Mesenchymal stem cell (in vitro differentiated cells and primary cell): ENCODE results near the gene SPINDOC.

ENCODE experiments used
- DNase-seq: peaks from one replicate; pipeline ENCODE4 v3.0.0-alpha.2; 2013
- H2AFZ ChIP-seq: one replicate; pipeline ENCODE4 v1.6.1; 2013; ENCODE audit warnings: low read depth, mild to moderate bottlenecking, control low read depth, inconsistent platforms, low read length, moderate library complexity
- H2AK5ac ChIP-seq: 2 replicates; pipeline ENCODE4 v1.6.1; 2013; ENCODE audit warnings: low read length, moderate library complexity, mild to moderate bottlenecking, inconsistent platforms; ENCODE audit not compliant: severe bottlenecking
- H2BK120ac ChIP-seq: one replicate; pipeline ENCODE4 v1.6.1; 2013; ENCODE audit warnings: low read depth, mild to moderate bottlenecking, inconsistent platforms, low read length, moderate library complexity
- H2BK12ac ChIP-seq, 2 experiments: one replicate each; pipeline ENCODE4 v1.6.1; 2013; ENCODE audit warnings: inconsistent platforms in 2 of 2, low read length in 2 of 2, mild to moderate bottlenecking in 2 of 2, moderate library complexity in 2 of 2, control low read depth in 1 of 2
- H2BK15ac ChIP-seq: one replicate; pipeline ENCODE4 v1.6.1; 2013; ENCODE audit warnings: mild to moderate bottlenecking, low read depth, inconsistent platforms; ENCODE audit not compliant: poor library complexity, severe bottlenecking
- H2BK5ac ChIP-seq: 2 replicates; pipeline ENCODE4 v1.6.1; 2013; ENCODE audit warnings: low read depth, mild to moderate bottlenecking, low read length, control low read depth, inconsistent platforms; ENCODE audit not compliant: poor library complexity, severe bottlenecking
- H3K14ac ChIP-seq, 2 experiments: one replicate each; pipeline ENCODE4 v1.6.1; 2013; ENCODE audit warnings: inconsistent platforms in 2 of 2, low read length in 2 of 2, control low read depth in 1 of 2, mild to moderate bottlenecking in 1 of 2, moderate library complexity in 1 of 2
- H3K18ac ChIP-seq, 2 experiments: one replicate each; pipeline ENCODE4 v1.6.1; 2013; ENCODE audit warnings: inconsistent platforms in 2 of 2, low read length in 2 of 2, control low read depth in 1 of 2, low read depth in 1 of 2, mild to moderate bottlenecking in 1 of 2
- H3K23ac ChIP-seq, 2 experiments: one replicate each; pipeline ENCODE4 v1.6.1; 2013; ENCODE audit warnings: inconsistent platforms in 2 of 2, low read length in 2 of 2, mild to moderate bottlenecking in 2 of 2, moderate library complexity in 2 of 2, control low read depth in 1 of 2
- H3K27ac ChIP-seq: 2 replicates; pipeline ENCODE4 v1.5.1; 2013; ENCODE audit warnings: mild to moderate bottlenecking, moderate library complexity, low read length, control low read depth, inconsistent platforms; ENCODE audit not compliant: poor library complexity, severe bottlenecking
- H3K27me3 ChIP-seq, 2 experiments: 2 replicates each; pipeline versions ENCODE4 v1.6.1 to v1.7.0; 2013; ENCODE audit warnings: low read length in 2 of 2, mild to moderate bottlenecking in 2 of 2, moderate library complexity in 2 of 2, control low read depth in 1 of 2, inconsistent platforms in 1 of 2; ENCODE audit not compliant: control insufficient read depth in 1 of 2, insufficient read depth in 1 of 2
- H3K36me3 ChIP-seq, 2 experiments: 2 replicates each; pipeline versions ENCODE4 v1.6.1 to v1.7.0; 2013; ENCODE audit warnings: low read length in 2 of 2, control low read depth in 1 of 2, inconsistent platforms in 1 of 2, low read depth in 1 of 2, mild to moderate bottlenecking in 1 of 2; ENCODE audit not compliant: insufficient read depth in 2 of 2, control insufficient read depth in 1 of 2
- H3K4ac ChIP-seq, 2 experiments: one replicate each; pipeline ENCODE4 v1.6.1; 2013; ENCODE audit warnings: inconsistent platforms in 2 of 2, low read length in 2 of 2, mild to moderate bottlenecking in 2 of 2, moderate library complexity in 2 of 2, control low read depth in 1 of 2, low read depth in 1 of 2
- H3K4me1 ChIP-seq: 2 replicates; pipeline ENCODE4 v1.6.1; 2013; ENCODE audit warnings: low read depth, low read length, control low read depth; ENCODE audit not compliant: control insufficient read depth, insufficient read depth
- H3K4me2 ChIP-seq: 2 replicates; pipeline ENCODE4 v1.6.1; 2013; ENCODE audit warnings: low read length, mild to moderate bottlenecking, inconsistent platforms; ENCODE audit not compliant: poor library complexity, severe bottlenecking
- H3K4me3 ChIP-seq, 2 experiments: 2 replicates each; pipeline versions ENCODE4 v1.5.1 to v1.7.0; 2013; ENCODE audit warnings: low read length in 2 of 2, mild to moderate bottlenecking in 2 of 2, control low read depth in 1 of 2, low read depth in 1 of 2; ENCODE audit not compliant: insufficient read depth in 1 of 2
- H3K79me1 ChIP-seq: replicated peaks from 2 replicates; pipeline ENCODE4 v1.6.1; 2013; ENCODE audit warnings: mild to moderate bottlenecking, control low read depth, low read length, inconsistent platforms; ENCODE audit not compliant: poor library complexity, severe bottlenecking
- H3K9ac ChIP-seq: 2 replicates; pipeline ENCODE4 v1.7.0; 2013; ENCODE audit warnings: mild to moderate bottlenecking, low read length, moderate library complexity
- H3K9me3 ChIP-seq: 2 replicates; pipeline ENCODE4 v1.7.0; 2013; ENCODE audit warnings: mild to moderate bottlenecking, low read length; ENCODE audit not compliant: control insufficient read depth
- H4K8ac ChIP-seq: one replicate; pipeline ENCODE4 v1.6.1; 2013; ENCODE audit warnings: inconsistent platforms, mild to moderate bottlenecking, low read length, moderate library complexity
- H4K91ac ChIP-seq: one replicate; pipeline ENCODE4 v1.6.1; 2013; ENCODE audit warnings: mild to moderate bottlenecking, low read length, inconsistent platforms
- WGBS: methylation state at CpG from one replicate; pipeline ENCODE4 v1.1.7; 2013; ENCODE audit warnings: mixed read lengths; 5-methylcytosine and 5-hydroxymethylcytosine counted together

The SPINDOC gene

DNA sequence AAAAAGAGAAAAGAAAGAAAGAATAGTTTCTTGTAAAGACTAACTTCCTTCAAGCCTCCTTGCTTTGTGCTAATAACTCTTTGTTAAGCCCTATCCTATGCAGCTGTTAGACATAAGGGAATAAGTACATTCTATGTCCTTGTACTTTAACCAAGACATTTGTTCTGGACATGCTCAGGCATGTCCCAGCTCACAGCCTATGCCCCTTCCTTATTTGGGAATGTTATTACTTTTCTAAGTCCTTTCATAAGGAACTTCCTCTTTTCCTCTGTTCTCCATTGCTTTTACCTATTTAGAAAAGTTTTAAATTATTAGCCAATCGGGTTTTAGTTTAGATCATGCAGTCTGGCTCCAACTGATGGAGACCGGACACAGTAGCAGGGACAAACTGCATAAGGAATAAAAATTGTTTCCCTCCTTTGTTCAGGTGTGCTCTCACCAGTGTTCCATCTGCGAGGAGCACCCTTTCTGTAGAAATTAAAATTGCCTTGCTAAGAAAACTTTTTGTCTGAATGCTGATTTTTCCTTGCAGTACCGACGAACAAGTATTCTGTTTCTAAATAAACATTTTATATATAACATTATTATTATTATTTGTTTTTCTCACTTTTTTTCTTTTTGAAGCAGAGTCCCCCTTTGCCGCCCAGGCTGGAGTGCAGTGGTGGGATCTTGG, 21.6 kb upstream of the SPINDOC start:
- Histone ChIP-seq H2BK5ac (no peak overlapping the region), H2AFZ (no peak overlapping the region), H3K4me1 (no peaks in the 10 kb centered on the region), H2BK15ac (no peak overlapping the region), H4K91ac (no peak overlapping the region), H3K27ac (no peak overlapping the region), H3K9me3 (peaks cover 7% of the 10 kb centered on the region), H3K18ac (no peak overlapping the region), H3K27me3 (no peaks in the 10 kb centered on the region), H3K79me1 (no peaks in the 10 kb centered on the region), H2BK12ac (no peak overlapping the region), H3K9ac (no peak overlapping the region), H2AK5ac (no peak overlapping the region), H3K4me2 (no peak overlapping the region), H3K36me3 (no peaks in the 10 kb centered on the region), H3K4ac (no peak overlapping the region), H4K8ac (no peak overlapping the region), H2BK120ac (no peak overlapping the region), H3K14ac (no peak overlapping the region), H3K23ac (no peak overlapping the region), H3K4me3 (no peak overlapping the region)
- no peak for DNase-seq
- WGBS: 97% methylated on average over 4 of the region's 6 CpGs

- DNase-seq: no peak
- Histone ChIP-seq H4K91ac (no peak overlapping the region), H3K9me3 (peaks cover 7% of the 10 kb centered on the region), H2BK5ac (no peak overlapping the region), H3K4me3 (no peak overlapping the region), H4K8ac (no peak overlapping the region), H2AFZ (no peak overlapping the region), H3K4me1 (no peaks in the 10 kb centered on the region), H3K27ac (no peak overlapping the region), H2BK12ac (no peak overlapping the region), H3K79me1 (no peaks in the 10 kb centered on the region), H3K14ac (no peak overlapping the region), H2BK15ac (no peak overlapping the region), H2AK5ac (no peak overlapping the region), H3K27me3 (no peaks in the 10 kb centered on the region), H3K18ac (no peak overlapping the region), H2BK120ac (no peak overlapping the region), H3K36me3 (no peaks in the 10 kb centered on the region), H3K4me2 (no peak overlapping the region), H3K23ac (no peak overlapping the region), H3K4ac (no peak overlapping the region), H3K9ac (no peak overlapping the region)
Measured at GRCh38 chr11:63793161-63793560, 20.1 kb upstream of the SPINDOC start.

- Histone ChIP-seq H3K4me1 (no peaks in the 10 kb centered on the region), H2BK5ac (no peak overlapping the region), H4K91ac (no peak overlapping the region)
Measured at GRCh38 chr11:63795066-63795465, 18.2 kb upstream of the SPINDOC start.

DNA sequence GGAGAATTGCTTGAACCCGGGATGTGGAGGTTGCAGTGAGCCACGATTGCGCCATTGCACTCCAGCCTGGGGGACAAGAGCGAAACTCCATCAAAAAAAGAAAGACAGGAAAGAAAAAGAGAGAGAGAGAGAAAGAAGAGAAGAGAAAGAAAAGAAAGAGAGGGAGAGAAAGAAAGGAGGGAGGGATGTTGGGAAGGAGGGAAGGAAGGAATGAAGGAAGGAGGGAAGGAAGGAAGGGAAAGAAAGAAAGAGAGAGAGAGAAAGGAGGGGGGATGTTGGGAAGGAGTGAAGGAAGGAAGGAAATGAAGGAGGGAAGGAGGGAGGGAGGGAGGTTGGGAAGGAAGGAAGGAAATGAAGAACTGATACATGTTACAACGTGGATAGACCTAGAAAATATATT, 12.3 kb upstream of the SPINDOC start:
- Histone ChIP-seq H3K4me2 (no peak overlapping the region), H4K91ac (no peak overlapping the region), H2BK120ac (no peak overlapping the region), H3K9ac (no peak overlapping the region), H3K4me1 (peaks cover 5% of the 10 kb centered on the region), H4K8ac (no peak overlapping the region), H3K27ac (no peak overlapping the region), H2BK12ac (no peak overlapping the region), H3K18ac (no peak overlapping the region), H3K9me3 (no peaks in the 10 kb centered on the region), H3K23ac (no peak overlapping the region), H3K4me3 (no peak overlapping the region), H3K4ac (no peak overlapping the region), H3K79me1 (no peaks in the 10 kb centered on the region), H2BK15ac (no peak overlapping the region), H3K36me3 (no peaks in the 10 kb centered on the region), H3K27me3 (no peaks in the 10 kb centered on the region), H2BK5ac (no peak overlapping the region), H2AK5ac (no peak overlapping the region), H2AFZ (no peak overlapping the region), H3K14ac (no peak overlapping the region)
- no peak for DNase-seq
- 95% methylated on average over 4 of the region's 5 CpGs for WGBS

More at GRCh38 chr11:63795066-63795465, 18.2 kb upstream of the SPINDOC start:
- Histone ChIP-seq H2AK5ac (no peak overlapping the region), H3K9me3 (peaks cover 7% of the 10 kb centered on the region), H2BK15ac (no peak overlapping the region), H3K4me3 (no peak overlapping the region), H3K27ac (no peak overlapping the region), H3K4me2 (no peak overlapping the region), H3K4ac (no peak overlapping the region), H3K23ac (no peak overlapping the region), H3K9ac (no peak overlapping the region), H2AFZ (no peak overlapping the region), H3K18ac (no peak overlapping the region), H3K27me3 (no peaks in the 10 kb centered on the region), H2BK120ac (no peak overlapping the region), H4K8ac (no peak overlapping the region), H3K79me1 (no peaks in the 10 kb centered on the region), H3K14ac (no peak overlapping the region), H2BK12ac (no peak overlapping the region), H3K36me3 (no peaks in the 10 kb centered on the region)
- DNase-seq: no peak
- WGBS: 95% methylated on average over 11 of the region's 11 CpGs
